H1 (cell line): Measurements from ENCODE around the gene PRPF4. TPM values are rescaled to one million over a fixed set of nuclear protein-coding genes. Genes with fewer than 3 reads are reported as not detected.

Experiments used
- CTCF ChIA-PET: fragments of 300-600 bp; sonication (Branson Sonifier 250); formaldehyde crosslinking; loops from one replicate; lab custom pipeline; 2021; ENCODE audit not compliant: partially characterized antibody; lab: Charles Lee
- POLR2A ChIA-PET: fragments of 300-600 bp; sonication (Branson Sonifier 250); formaldehyde crosslinking; loops from one replicate; lab custom pipeline; 2021; ENCODE audit warnings: inconsistent platforms; ENCODE audit not compliant: partially characterized antibody; lab: Charles Lee
- DNase-seq, 2 experiments: peaks; one replicate each; pipeline versions ENCODE4 v3.0.0 to v3.0.0-alpha.2; 2010 to 2022; ENCODE audit warnings: low spot score in 2 of 2, low read depth in 1 of 2, mixed read lengths in 1 of 2
- FAIRE-seq: peaks from 2 replicates; lab custom pipeline; 2011; peaks lifted over from hg19 to GRCh38; lab: Jason Lieb, UNC
- H2AFZ ChIP-seq: 2 replicates; pipeline ENCODE4 v1.8.1; 2012; ENCODE audit warnings: low read length, inconsistent platforms
- H2AK5ac ChIP-seq: 2 replicates; pipeline ENCODE4 v1.6.1; 2013; ENCODE audit warnings: low read depth, low read length
- H2BK120ac ChIP-seq: replicated peaks from 2 replicates; pipeline ENCODE3; 2013; ENCODE audit warnings: low read depth, low read length, inconsistent platforms
- H2BK12ac ChIP-seq: 2 replicates; pipeline ENCODE4 v1.6.1; 2013; ENCODE audit warnings: low read depth, low read length
- H2BK15ac ChIP-seq: 2 replicates; pipeline ENCODE4 v1.6.1; 2013; ENCODE audit warnings: low read length
- H2BK20ac ChIP-seq: 2 replicates; pipeline ENCODE4 v1.6.1; 2013; ENCODE audit warnings: low read length
- H2BK5ac ChIP-seq: 2 replicates; pipeline ENCODE4 v1.6.1; 2013; ENCODE audit warnings: low read depth, low read length
- H3K14ac ChIP-seq: 2 replicates; pipeline ENCODE4 v1.6.1; 2013; ENCODE audit warnings: inconsistent platforms; ENCODE audit not compliant: insufficient read length
- H3K18ac ChIP-seq: 2 replicates; pipeline ENCODE4 v1.6.1; 2013; ENCODE audit warnings: low read length; ENCODE audit errors: extremely low read depth
- H3K23ac ChIP-seq: 2 replicates; pipeline ENCODE4 v1.6.1; 2013; ENCODE audit warnings: inconsistent platforms; ENCODE audit not compliant: insufficient read length
- H3K23me2 ChIP-seq: 2 replicates; pipeline ENCODE4 v1.6.1; 2013; ENCODE audit warnings: low read depth, low read length
- H3K27ac ChIP-seq: 2 replicates; pipeline ENCODE4 v1.6.1; 2011; ENCODE audit warnings: low read depth, low read length, inconsistent platforms
- H3K27me3 ChIP-seq, 4 experiments: replicated peaks in 1 of 4; 1 replicate in 1 of 4; 2 replicates in 3 of 4; pipeline versions ENCODE4 v1.6.1 to v1.8.1; 2011 to 2013; ENCODE audit warnings: low read length in 3 of 4, mild to moderate bottlenecking in 3 of 4, inconsistent platforms in 2 of 4, mixed read lengths in 2 of 4, moderate library complexity in 1 of 4; ENCODE audit not compliant: control insufficient read depth in 3 of 4, insufficient read depth in 3 of 4; ENCODE audit errors: extremely low read depth in 1 of 4
- H3K36me3 ChIP-seq, 4 experiments: 2 replicates each; pipeline versions ENCODE4 v1.6.1 to v1.8.1; 2011 to 2013; ENCODE audit warnings: mild to moderate bottlenecking in 4 of 4, low read length in 3 of 4, moderate library complexity in 2 of 4, control low read depth in 1 of 4, inconsistent platforms in 1 of 4; ENCODE audit not compliant: insufficient read depth in 4 of 4, control insufficient read depth in 2 of 4
- H3K4ac ChIP-seq: replicated peaks from 2 replicates; pipeline ENCODE3; 2013; ENCODE audit warnings: low read length, low read depth, mixed read lengths, inconsistent platforms; ENCODE audit not compliant: insufficient read length
- H3K4me1 ChIP-seq, 4 experiments: replicated peaks in 1 of 4; 1 replicate in 1 of 4; 2 replicates in 3 of 4; pipeline versions ENCODE4 v1.6.1 to v1.8.1; 2011 to 2013; ENCODE audit warnings: low read length in 3 of 4, inconsistent platforms in 2 of 4, mixed read lengths in 1 of 4; ENCODE audit not compliant: insufficient read depth in 4 of 4, control insufficient read depth in 3 of 4
- H3K4me2 ChIP-seq, 2 experiments: 2 replicates each; pipeline versions ENCODE4 v1.6.1 to v1.8.1; 2011 to 2013; ENCODE audit warnings: low read depth in 2 of 2, low read length in 2 of 2, control low read depth in 1 of 2, inconsistent platforms in 1 of 2, mild to moderate bottlenecking in 1 of 2; ENCODE audit not compliant: insufficient read depth in 1 of 2
- H3K4me3 ChIP-seq, 4 experiments: fragments of 200-600, 300-600 bp in 1 of 4; sonication (generic), shearing (Covaris generic), sonication (Bioruptor Twin) in 1 of 4; 2 replicates each; pipeline versions ENCODE4 v1.5.1 to v1.8.1; 2011 to 2016; ENCODE audit warnings: low read length in 4 of 4, low read depth in 3 of 4, control low read depth in 2 of 4, inconsistent platforms in 2 of 4, mild to moderate bottlenecking in 2 of 4, mixed read lengths in 1 of 4, moderate library complexity in 1 of 4; ENCODE audit not compliant: insufficient read depth in 2 of 4; ENCODE audit errors: extremely low read depth in 1 of 4
- H3K56ac ChIP-seq: replicated peaks from 2 replicates; pipeline ENCODE3; 2013; ENCODE audit warnings: low read depth, mild to moderate bottlenecking, mixed read lengths, low read length, inconsistent platforms; ENCODE audit not compliant: insufficient read length
- H3K79me1 ChIP-seq: 2 replicates; pipeline ENCODE4 v1.6.1; 2013; ENCODE audit warnings: low read depth, low read length, control low read depth
- H3K79me2 ChIP-seq, 2 experiments: 2 replicates each; pipeline versions ENCODE4 v1.6.1 to v1.8.1; 2012 to 2013; ENCODE audit warnings: low read length in 2 of 2, mild to moderate bottlenecking in 2 of 2, inconsistent platforms in 1 of 2; ENCODE audit not compliant: insufficient read depth in 2 of 2, control insufficient read depth in 1 of 2
- H3K9ac ChIP-seq, 4 experiments: replicated peaks in 1 of 4; 1 replicate in 1 of 4; 2 replicates in 3 of 4; pipeline versions ENCODE4 v1.6.1 to v1.8.1; 2011 to 2013; ENCODE audit warnings: low read depth in 3 of 4, low read length in 3 of 4, control low read depth in 2 of 4, mild to moderate bottlenecking in 2 of 4, moderate library complexity in 2 of 4, inconsistent platforms in 1 of 4; ENCODE audit errors: extremely low read depth in 1 of 4
- H3K9me3 ChIP-seq, 2 experiments: 2 replicates each; pipeline versions ENCODE4 v1.6.1 to v1.8.1; 2012 to 2013; ENCODE audit warnings: mild to moderate bottlenecking in 2 of 2, moderate library complexity in 2 of 2, control low read depth in 1 of 2, inconsistent platforms in 1 of 2, low read depth in 1 of 2, low read length in 1 of 2, mixed read lengths in 1 of 2; ENCODE audit not compliant: insufficient read depth in 2 of 2
- H4K20me1 ChIP-seq, 2 experiments: replicated peaks in 1 of 2; 2 replicates each; pipeline versions ENCODE3 to v1.8.1; 2011 to 2013; ENCODE audit warnings: inconsistent platforms in 2 of 2, low read length in 2 of 2, mild to moderate bottlenecking in 1 of 2; ENCODE audit not compliant: insufficient read depth in 2 of 2, control insufficient read depth in 1 of 2
- H4K5ac ChIP-seq: 2 replicates; pipeline ENCODE4 v1.6.1; 2013; ENCODE audit warnings: low read length, low read depth, mixed read lengths, inconsistent platforms; ENCODE audit not compliant: insufficient read length
- H4K8ac ChIP-seq: 2 replicates; pipeline ENCODE4 v1.8.0; 2013; ENCODE audit warnings: mild to moderate bottlenecking, moderate library complexity, low read length, inconsistent platforms; ENCODE audit not compliant: insufficient read depth; ENCODE audit errors: extremely low read depth
- H4K91ac ChIP-seq: replicated peaks from 2 replicates; pipeline ENCODE3; 2013; ENCODE audit warnings: low read length, mixed read lengths, inconsistent platforms; ENCODE audit not compliant: insufficient read length
- CBX8 ChIP-seq: fragments of 300-800, 300-1000 bp; sonication (generic); IDR thresholded peaks from 2 replicates; pipeline ENCODE4 v1.7.1; 2016; ENCODE audit warnings: low read depth, low read length, borderline replicate concordance
- CHD2 ChIP-seq: IDR thresholded peaks from 2 replicates; pipeline ENCODE4 v1.6.1; 2012; ENCODE audit warnings: low read length, improper control_type of control experiment
- GTF2F1 ChIP-seq: IDR thresholded peaks from 2 replicates; pipeline ENCODE4 v1.6.1; 2012; ENCODE audit warnings: low read depth, low read length, improper control_type of control experiment, borderline replicate concordance
- JUN ChIP-seq: IDR thresholded peaks from 2 replicates; pipeline ENCODE4 v1.6.1; 2011; ENCODE audit warnings: low read depth, mild to moderate bottlenecking, improper control_type of control experiment, low read length
- MAFK ChIP-seq: IDR thresholded peaks from 2 replicates; pipeline ENCODE4 v1.6.1; 2012; ENCODE audit warnings: low read depth, mild to moderate bottlenecking, improper control_type of control experiment, low read length
- NANOG ChIP-seq: IDR thresholded peaks from 2 replicates; pipeline ENCODE4 v1.6.1; 2011; ENCODE audit warnings: low read length, low read depth, mild to moderate bottlenecking, inconsistent platforms; ENCODE audit not compliant: insufficient read depth, poor library complexity, severe bottlenecking
- NRF1 ChIP-seq: IDR thresholded peaks from 2 replicates; pipeline ENCODE4 v1.6.1; 2011; ENCODE audit warnings: mild to moderate bottlenecking, low read depth, low read length, improper control_type of control experiment
- POU5F1 ChIP-seq: IDR thresholded peaks from 2 replicates; pipeline ENCODE4 v1.6.1; 2011; ENCODE audit warnings: low read depth, mild to moderate bottlenecking, low read length, moderate library complexity
- RNF2 ChIP-seq: fragments of 200-900, 300-1000 bp; sonication (generic); IDR thresholded peaks from 2 replicates; pipeline ENCODE4 v1.7.1; 2016; ENCODE audit warnings: borderline replicate concordance, low read depth, mild to moderate bottlenecking, antibody characterized with exemption, low read length; ENCODE audit not compliant: poor library complexity, severe bottlenecking; ENCODE audit errors: missing control alignments
- SAP30 ChIP-seq: fragments of 300-600 bp; sonication (generic); IDR thresholded peaks from 2 replicates; pipeline ENCODE4 v1.7.1; 2012; ENCODE audit warnings: low read length, moderate library complexity, mild to moderate bottlenecking, inconsistent platforms; ENCODE audit not compliant: insufficient read depth, insufficient replicate concordance
- SIRT6 ChIP-seq: IDR thresholded peaks from one replicate; pipeline ENCODE4 v1.7.1; 2012; ENCODE audit warnings: low read length, inconsistent platforms
- WGBS, 2 experiments: shearing (Covaris generic) in 1 of 2; methylation state at CpG; one replicate each; pipeline versions ENCODE4 v1.1.6 to v1.1.7; 2013 to 2015; ENCODE audit warnings: low lambda C conversion rate in 2 of 2, mixed read lengths in 2 of 2, inconsistent platforms in 1 of 2, low coverage in 1 of 2, missing lambda C conversion rate in 1 of 2; ENCODE audit not compliant: insufficient replicate concordance in 2 of 2, insufficient coverage in 1 of 2, insufficient read length in 1 of 2; ENCODE audit errors: extremely low coverage in 1 of 2, missing lambda C conversion rate in 1 of 2; 5-methylcytosine and 5-hydroxymethylcytosine counted together
- polyA plus RNA-seq, 7 experiments: library from polyadenylated mRNA; depleted of rRNA in 3 of 7; stranded (reverse) in 5 of 7; unstranded in 2 of 7; fragments of >200 nt in 5 of 7; fragments of 200-250 nt in 2 of 7; gene quantifications; 1 replicate in 5 of 7; 2 replicates in 1 of 7; 4 replicates in 1 of 7; pipeline versions ENCODE4 v1.2.1 to v1.2.3, GENCODE V29; 2011 to 2013; ENCODE audit warnings: missing spikeins in 2 of 7, mixed read lengths in 2 of 7
- total RNA-seq: library from RNA; stranded (reverse); fragmentation: NEBNext Ultra II Directional; extraction: Animal tissue kit (Norgen Biotek cat#: 25700); gene quantifications from 2 replicates; pipeline ENCODE4 v1.2.1, GENCODE V29; 2021
- TF ChIP-seq, protein P1 (sequence below): IDR thresholded peaks from 2 replicates; pipeline ENCODE4 v1.6.1; 2011; ENCODE audit warnings: low read depth, mild to moderate bottlenecking, low read length; ENCODE audit not compliant: insufficient read depth

PRPF4 gene
- total and polyA plus RNA-seq, 2 of the 8 experiments (the other 6 are each of a cell fraction or from before 2014, with no cell fraction given) = 15.2 to 33.4 TPM

GRCh38 chr9:113293285-113293878, 17.9 kb downstream of the PRPF4 start:
- POLR2A ChIA-PET = interaction anchor here (0.5 to 2.0 kb wide), 2 partner anchors 46 to 533 kb away, joined by 3 to 6 read pairs; no protein-coding TSS in a partner anchor
- Histone ChIP-seq H2AK5ac (no peak overlapping the region), H3K9me3 (no peaks in the 10 kb centered on the region), H3K9ac (no peak overlapping the region), H2BK5ac (no peak overlapping the region), H3K4ac (no peak overlapping the region), H3K23me2 (no peaks in the 10 kb centered on the region), H4K20me1 (peaks cover 0 to 3% of the 10 kb centered on the region in 2 experiments), H3K56ac (no peak overlapping the region), H3K14ac (no peak overlapping the region), H4K8ac (no peak overlapping the region), H4K91ac (no peak overlapping the region), H2BK15ac (no peak overlapping the region), H3K4me2 (no peak overlapping the region), H3K79me2 (no peaks in the 10 kb centered on the region), H3K36me3 (peaks cover 15 to 48% (median 41%) of the 10 kb centered on the region in 4 experiments; a peak in 7 of 8 replicates), H3K18ac (no peak overlapping the region), H2BK12ac (no peak overlapping the region), H3K79me1 (no peaks in the 10 kb centered on the region), H4K5ac (no peak overlapping the region), H3K27ac (no peak overlapping the region), H3K4me1 (no peaks in the 10 kb centered on the region), H2BK120ac (no peak overlapping the region), H2BK20ac (no peak overlapping the region), H3K4me3 (no peak overlapping the region), H2AFZ (no peak overlapping the region), H3K27me3 (no peaks in the 10 kb centered on the region), H3K23ac (no peak overlapping the region)
- FAIRE-seq (no peak), DNase-seq (no peak)
- WGBS, 2 experiments = 93% methylated on average over 7 of the region's 7 CpGs; no CpG with 5 or more reads in 1 of the 2 experiments
- CTCF ChIA-PET = interaction anchor here (0.8 to 1.9 kb wide), 2 partner anchors 298 to 1312 kb away, joined by 3 to 5 read pairs; no protein-coding TSS in a partner anchor
- TF ChIP-seq CHD2 = no peak
- TF ChIP-seq NANOG = no peak
- TF ChIP-seq SIRT6 = no peak
- no peak for TF ChIP-seq JUN
- TF ChIP-seq RNF2 = no peak
- TF ChIP-seq CBX8 = no peak
- no peak for TF ChIP-seq NRF1
- TF ChIP-seq SAP30 = no peak
- TF ChIP-seq POU5F1 = no peak
- no peak for TF ChIP-seq GTF2F1
- TF ChIP-seq, protein P1, sequence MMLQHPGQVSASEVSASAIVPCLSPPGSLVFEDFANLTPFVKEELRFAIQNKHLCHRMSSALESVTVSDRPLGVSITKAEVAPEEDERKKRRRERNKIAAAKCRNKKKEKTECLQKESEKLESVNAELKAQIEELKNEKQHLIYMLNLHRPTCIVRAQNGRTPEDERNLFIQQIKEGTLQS = no peak
- no peak for TF ChIP-seq MAFK
